ENCODE data around the gene VSX2.

VSX2 gene

GRCh38 chr14:74278080-74278479 lies 38.8 kb downstream of the VSX2 start:
- no peaks in the 10 kb centered on the region for H3K36me3 ChIP-seq (ENCODE audit: control insufficient read depth, insufficient read depth, low read length)
- H3K4me3 ChIP-seq (ENCODE audit: low read length) = no peak overlapping the region
- H3K27me3 ChIP-seq (ENCODE audit: control insufficient read depth, insufficient read depth, low read length) = no peaks in the 10 kb centered on the region
- H3K4me1 ChIP-seq (ENCODE audit: control insufficient read depth, insufficient read depth, low read length) = no peaks in the 10 kb centered on the region
- no peak overlapping the region for H3K27ac ChIP-seq (ENCODE audit: low read length)
- no peaks in the 10 kb centered on the region for H3K9me3 ChIP-seq (ENCODE audit: control insufficient read depth, insufficient read depth, low read length)
- no peak for DNase-seq (ENCODE audit: low read depth, low spot score)
- no CpG with 5 or more reads among the region's 2 CpGs for WGBS (ENCODE audit: insufficient coverage, insufficient read length)

- DNase-seq (ENCODE audit: low read depth, low spot score) = no peak
- Histone ChIP-seq H3K4me1 (ENCODE audit: control insufficient read depth, insufficient read depth, low read length) (no peaks in the 10 kb centered on the region), H3K4me3 (ENCODE audit: low read length) (no peak overlapping the region), H3K27me3 (ENCODE audit: control insufficient read depth, insufficient read depth, low read length) (no peaks in the 10 kb centered on the region), H3K36me3 (ENCODE audit: control insufficient read depth, insufficient read depth, low read length) (peaks cover 3% of the 10 kb centered on the region; the same call in 1 of the 2 replicates), H3K9me3 (ENCODE audit: control insufficient read depth, insufficient read depth, low read length) (no peaks in the 10 kb centered on the region), H3K27ac (ENCODE audit: low read length) (no peak overlapping the region)
- no CpG with 5 or more reads among the region's 2 CpGs for WGBS (ENCODE audit: insufficient coverage, insufficient read length)
Measured at GRCh38 chr14:74281069-74281468, 41.8 kb downstream of the VSX2 start.

GRCh38 chr14:74286736-74287135 lies 47.5 kb downstream of the VSX2 start:
- no peak overlapping the region for H3K27ac ChIP-seq (ENCODE audit: low read length)
- H3K27me3 ChIP-seq (ENCODE audit: control insufficient read depth, insufficient read depth, low read length) = no peaks in the 10 kb centered on the region
- DNase-seq (ENCODE audit: low read depth, low spot score) = no peak
- no peaks in the 10 kb centered on the region for H3K4me1 ChIP-seq (ENCODE audit: control insufficient read depth, insufficient read depth, low read length)
- no CpG with 5 or more reads among the region's 7 CpGs for WGBS (ENCODE audit: insufficient coverage, insufficient read length)
- no peaks in the 10 kb centered on the region for H3K9me3 ChIP-seq (ENCODE audit: control insufficient read depth, insufficient read depth, low read length)
- no peak overlapping the region for H3K4me3 ChIP-seq (ENCODE audit: low read length)
- H3K36me3 ChIP-seq (ENCODE audit: control insufficient read depth, insufficient read depth, low read length) = peaks cover 32% of the 10 kb centered on the region; the same call in 1 of the 2 replicates

- H3K4me3 ChIP-seq (ENCODE audit: low read length) = no peak overlapping the region
- H3K27ac ChIP-seq (ENCODE audit: low read length) = no peak overlapping the region
- no peak for DNase-seq (ENCODE audit: low read depth, low spot score)
- no peaks in the 10 kb centered on the region for H3K27me3 ChIP-seq (ENCODE audit: control insufficient read depth, insufficient read depth, low read length)
- H3K4me1 ChIP-seq (ENCODE audit: control insufficient read depth, insufficient read depth, low read length) = no peaks in the 10 kb centered on the region
- WGBS (ENCODE audit: insufficient coverage, insufficient read length) = no CpG with 5 or more reads among the region's 5 CpGs
- H3K9me3 ChIP-seq (ENCODE audit: control insufficient read depth, insufficient read depth, low read length) = no peaks in the 10 kb centered on the region
- peaks cover 40% of the 10 kb centered on the region for H3K36me3 ChIP-seq (ENCODE audit: control insufficient read depth, insufficient read depth, low read length)
Measured at GRCh38 chr14:74289801-74290200, 50.6 kb downstream of the VSX2 start.

- Histone ChIP-seq H3K4me1 (ENCODE audit: control insufficient read depth, insufficient read depth, low read length) (no peaks in the 10 kb centered on the region), H3K9me3 (ENCODE audit: control insufficient read depth, insufficient read depth, low read length) (no peaks in the 10 kb centered on the region), H3K36me3 (ENCODE audit: control insufficient read depth, insufficient read depth, low read length) (peaks cover 40% of the 10 kb centered on the region), H3K27me3 (ENCODE audit: control insufficient read depth, insufficient read depth, low read length) (no peaks in the 10 kb centered on the region), H3K4me3 (ENCODE audit: low read length) (no peak overlapping the region), H3K27ac (ENCODE audit: low read length) (no peak overlapping the region)
- no peak for DNase-seq (ENCODE audit: low read depth, low spot score)
- WGBS (ENCODE audit: insufficient coverage, insufficient read length) = no CpG with 5 or more reads among the region's 7 CpGs
Measured at GRCh38 chr14:74290415-74290814, 51.2 kb downstream of the VSX2 start.

- H3K36me3 ChIP-seq (ENCODE audit: control insufficient read depth, insufficient read depth, low read length) = peaks cover 46% of the 10 kb centered on the region
- whole genome bisulfite sequencing (ENCODE audit: insufficient coverage, insufficient read length) = no CpG with 5 or more reads among the region's 11 CpGs
- no peaks in the 10 kb centered on the region for H3K4me1 ChIP-seq (ENCODE audit: control insufficient read depth, insufficient read depth, low read length)
- no peak for DNase-seq (ENCODE audit: low read depth, low spot score)
- H3K27me3 ChIP-seq (ENCODE audit: control insufficient read depth, insufficient read depth, low read length) = no peaks in the 10 kb centered on the region
- no peak overlapping the region for H3K27ac ChIP-seq (ENCODE audit: low read length)
- H3K4me3 ChIP-seq (ENCODE audit: low read length) = no peak overlapping the region; the same call in 1 of the 2 replicates
- H3K9me3 ChIP-seq (ENCODE audit: control insufficient read depth, insufficient read depth, low read length) = no peaks in the 10 kb centered on the region
Measured at GRCh38 chr14:74292061-74292460, 52.8 kb downstream of the VSX2 start.

GRCh38 chr14:74293606-74294005 lies 54.4 kb downstream of the VSX2 start:
- Histone ChIP-seq H3K36me3 (ENCODE audit: control insufficient read depth, insufficient read depth, low read length) (peaks cover 38% of the 10 kb centered on the region), H3K9me3 (ENCODE audit: control insufficient read depth, insufficient read depth, low read length) (no peaks in the 10 kb centered on the region), H3K27me3 (ENCODE audit: control insufficient read depth, insufficient read depth, low read length) (no peaks in the 10 kb centered on the region), H3K4me1 (ENCODE audit: control insufficient read depth, insufficient read depth, low read length) (no peaks in the 10 kb centered on the region), H3K27ac (ENCODE audit: low read length) (no peak overlapping the region), H3K4me3 (ENCODE audit: low read length) (no peak overlapping the region)
- DNase-seq (ENCODE audit: low read depth, low spot score) = no peak
- WGBS (ENCODE audit: insufficient coverage, insufficient read length) = no CpG with 5 or more reads among the region's 2 CpGs

GRCh38 chr14:74296037-74296467 lies 56.8 kb downstream of the VSX2 start:
- Histone ChIP-seq H3K27ac (ENCODE audit: low read length) (no peak overlapping the region), H3K36me3 (ENCODE audit: control insufficient read depth, insufficient read depth, low read length) (peaks cover 27% of the 10 kb centered on the region), H3K27me3 (ENCODE audit: control insufficient read depth, insufficient read depth, low read length) (no peaks in the 10 kb centered on the region), H3K4me3 (ENCODE audit: low read length) (no peak overlapping the region), H3K4me1 (ENCODE audit: control insufficient read depth, insufficient read depth, low read length) (0 out of 2 replicates have a peak, but pooled peaks cover 2% of the 10 kb centered on the region), H3K9me3 (ENCODE audit: control insufficient read depth, insufficient read depth, low read length) (no peaks in the 10 kb centered on the region)
- no CpG with 5 or more reads among the region's 9 CpGs for WGBS (ENCODE audit: insufficient coverage, insufficient read length)
- no peak for DNase-seq (ENCODE audit: low read depth, low spot score)

GRCh38 chr14:74297986-74298385 lies 58.7 kb downstream of the VSX2 start:
- Histone ChIP-seq H3K27ac (ENCODE audit: low read length) (no peak overlapping the region), H3K27me3 (ENCODE audit: control insufficient read depth, insufficient read depth, low read length) (no peaks in the 10 kb centered on the region), H3K4me3 (ENCODE audit: low read length) (no peak overlapping the region), H3K9me3 (ENCODE audit: control insufficient read depth, insufficient read depth, low read length) (no peaks in the 10 kb centered on the region), H3K36me3 (ENCODE audit: control insufficient read depth, insufficient read depth, low read length) (peaks cover 15% of the 10 kb centered on the region; the same call in 1 of the 2 replicates), H3K4me1 (ENCODE audit: control insufficient read depth, insufficient read depth, low read length) (0 out of 2 replicates have a peak, but pooled peaks cover 2% of the 10 kb centered on the region)
- no peak for DNase-seq (ENCODE audit: low read depth, low spot score)
- WGBS (ENCODE audit: insufficient coverage, insufficient read length) = no CpG with 5 or more reads among the region's 10 CpGs

- H3K4me3 ChIP-seq (ENCODE audit: low read length) = no peak overlapping the region
- no CpG with 5 or more reads among the region's 10 CpGs for WGBS (ENCODE audit: insufficient coverage, insufficient read length)
- no peak overlapping the region for H3K27ac ChIP-seq (ENCODE audit: low read length)
- no peaks in the 10 kb centered on the region for H3K9me3 ChIP-seq (ENCODE audit: control insufficient read depth, insufficient read depth, low read length)
- peaks cover 15% of the 10 kb centered on the region; the same call in 1 of the 2 replicates for H3K36me3 ChIP-seq (ENCODE audit: control insufficient read depth, insufficient read depth, low read length)
- H3K4me1 ChIP-seq (ENCODE audit: control insufficient read depth, insufficient read depth, low read length) = 0 out of 2 replicates have a peak, but pooled peaks cover 2% of the 10 kb centered on the region
- no peak for DNase-seq (ENCODE audit: low read depth, low spot score)
- H3K27me3 ChIP-seq (ENCODE audit: control insufficient read depth, insufficient read depth, low read length) = no peaks in the 10 kb centered on the region
Measured at GRCh38 chr14:74299061-74299545, 59.9 kb downstream of the VSX2 start.

- peaks cover 10% of the 10 kb centered on the region; the same call in 1 of the 2 replicates for H3K36me3 ChIP-seq (ENCODE audit: control insufficient read depth, insufficient read depth, low read length)
- no peak overlapping the region for H3K27ac ChIP-seq (ENCODE audit: low read length)
- no peaks in the 10 kb centered on the region for H3K27me3 ChIP-seq (ENCODE audit: control insufficient read depth, insufficient read depth, low read length)
- no CpG with 5 or more reads among the region's 22 CpGs for WGBS (ENCODE audit: insufficient coverage, insufficient read length)
- 0 out of 2 replicates have a peak, but pooled peaks cover 2% of the 10 kb centered on the region for H3K4me1 ChIP-seq (ENCODE audit: control insufficient read depth, insufficient read depth, low read length)
- H3K9me3 ChIP-seq (ENCODE audit: control insufficient read depth, insufficient read depth, low read length) = no peaks in the 10 kb centered on the region
- DNase-seq (ENCODE audit: low read depth, low spot score) = no peak
- peak overlapping the region; percentile 99; the same call in 1 of the 2 replicates for H3K4me3 ChIP-seq (ENCODE audit: low read length)
Measured at GRCh38 chr14:74301594-74302151, 62.4 kb downstream of the VSX2 start.

All from iPS DF 6.9 (cell line).